Esophagus muscularis mucosa (tissue), 4 donors: ENCODE measurements around the gene PKMYT1. TPM values are rescaled to one million over a fixed set of nuclear protein-coding genes. Genes with fewer than 3 reads are reported as not detected.

Experiments used
- DNase-seq: peaks from one replicate; pipeline ENCODE4 v3.0.0-alpha.2; 2017; ENCODE audit errors: extremely low spot score
- H3K27ac ChIP-seq, 4 donors: fragments of 200-600 bp; sonication (generic); replicated peaks in 1 of 4; 1 replicate in 3 of 4; 2 replicates in 1 of 4; pipeline ENCODE4 v1.5.1; 2016 to 2019; ENCODE audit warnings: mild to moderate bottlenecking in 1 of 4
- H3K27me3 ChIP-seq, 4 donors: fragments of 200-600 bp; sonication (generic); one replicate each; pipeline versions ENCODE4 v1.5.1 to v1.6.0; 2016 to 2019
- H3K36me3 ChIP-seq, 4 donors: fragments of 200-600 bp; sonication (generic); one replicate each; pipeline ENCODE4 v1.5.1; 2016 to 2019
- H3K4me1 ChIP-seq, 4 donors: fragments of 200-600 bp; sonication (generic); one replicate each; pipeline ENCODE4 v1.5.1; 2016 to 2019
- H3K4me3 ChIP-seq, 4 donors: fragments of 200-600 bp; sonication (generic); 1 replicate in 2 of 4; 2 replicates in 2 of 4; pipeline ENCODE4 v1.5.1; 2016 to 2019; ENCODE audit warnings: mild to moderate bottlenecking in 4 of 4, moderate library complexity in 1 of 4
- H3K9me3 ChIP-seq, 4 donors: fragments of 200-600 bp; sonication (generic); 1 replicate in 3 of 4; 2 replicates in 1 of 4; pipeline ENCODE4 v1.5.1; 2016 to 2019
- EP300 ChIP-seq: sonication (generic); formaldehyde crosslinking; IDR thresholded peaks from one replicate; pipeline ENCODE4 v1.6.1; 2017; ENCODE audit warnings: antibody characterized with exemption
- POLR2A ChIP-seq: fragments of 450-650 bp; IDR thresholded peaks from one replicate; pipeline ENCODE4 v1.6.1; 2017; ENCODE audit warnings: antibody characterized with exemption, moderate library complexity, mild to moderate bottlenecking, low read depth
- POLR2AphosphoS5 ChIP-seq, 2 donors: sonication (generic); formaldehyde crosslinking; IDR thresholded peaks; one replicate each; pipeline ENCODE4 v1.6.1; 2017; ENCODE audit warnings: antibody characterized with exemption in 2 of 2
- WGBS: methylation state at CpG from one replicate; pipeline ENCODE4 v1.1.5; 2018; 5-methylcytosine and 5-hydroxymethylcytosine counted together
- intact Hi-C: fragments of 100-400 bp; cut with DNase I; formaldehyde crosslinking; loops from one replicate; pipeline ENCODE4 v1.15.1; 2023
- small RNA-seq, 3 donors: library from RNA; depleted of rRNA; stranded (forward); fragments of <200 nt; gene quantifications; one replicate each; pipeline ENCODE3, GENCODE V24; 2016
- total RNA-seq, 4 donors: library from RNA; depleted of rRNA; stranded (reverse); fragments of >200 nt; gene quantifications; one replicate each; pipeline versions ENCODE4 v1.1.0 to v1.2.1, GENCODE V29; 2016
- TF ChIP-seq, protein P1 (sequence below), 3 experiments: fragments of 200-600 bp in 2 of 3; fragments of 450-650 bp in 1 of 3; sonication (generic) in 2 of 3; IDR thresholded peaks; one replicate each; pipeline ENCODE4 v1.5.1; 2017 to 2019; ENCODE audit warnings: antibody characterized with exemption in 3 of 3, mild to moderate bottlenecking in 2 of 3, moderate library complexity in 1 of 3

PKMYT1 gene
- total RNA-seq, 4 donors from 2014 or later = 0.57 to 2.5 TPM; not detected in 2

DNA sequence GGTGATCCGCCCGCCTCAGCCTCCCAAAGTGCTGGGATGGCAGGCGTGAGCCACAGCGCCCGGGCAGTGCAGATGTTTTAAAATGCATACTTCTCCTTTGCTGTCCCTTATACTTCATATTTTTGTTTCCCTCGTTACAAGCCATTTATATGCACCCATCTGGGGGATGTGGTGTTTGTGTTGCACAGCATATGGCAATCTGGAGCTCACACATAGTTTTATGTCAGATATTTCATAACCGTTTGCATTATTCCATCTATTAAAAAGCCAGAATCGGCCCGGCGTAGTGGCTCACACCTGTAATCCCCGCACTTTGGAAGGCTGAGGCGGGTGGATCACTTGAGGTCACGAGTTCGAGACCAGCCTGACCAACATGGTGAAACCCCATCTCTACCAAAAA lies 56.8 kb downstream of the PKMYT1 start:
- no peaks in the 10 kb centered on the region for H3K27me3 ChIP-seq
- no peak for DNase-seq
- H3K36me3 ChIP-seq = peaks cover 13 to 42% (median 30%) of the 10 kb centered on the region in 4 donors
- H3K4me3 ChIP-seq = no peak overlapping the region
- no peak overlapping the region for H3K27ac ChIP-seq
- intact Hi-C loops = loop anchor here (10.0 kb wide), 1 partner anchor 149 kb away; the partner anchor contains the start of gene ELOB
- WGBS = 94% methylated on average over 14 of the region's 14 CpGs
- peaks cover 11 to 32% (median 24%) of the 10 kb centered on the region in 4 donors for H3K4me1 ChIP-seq
- TF ChIP-seq EP300 = no peak
- TF ChIP-seq POLR2A = no peak
- no peak for TF ChIP-seq POLR2AphosphoS5 (IDR thresholded peaks at IDR 0.05)
- TF ChIP-seq, protein P1, sequence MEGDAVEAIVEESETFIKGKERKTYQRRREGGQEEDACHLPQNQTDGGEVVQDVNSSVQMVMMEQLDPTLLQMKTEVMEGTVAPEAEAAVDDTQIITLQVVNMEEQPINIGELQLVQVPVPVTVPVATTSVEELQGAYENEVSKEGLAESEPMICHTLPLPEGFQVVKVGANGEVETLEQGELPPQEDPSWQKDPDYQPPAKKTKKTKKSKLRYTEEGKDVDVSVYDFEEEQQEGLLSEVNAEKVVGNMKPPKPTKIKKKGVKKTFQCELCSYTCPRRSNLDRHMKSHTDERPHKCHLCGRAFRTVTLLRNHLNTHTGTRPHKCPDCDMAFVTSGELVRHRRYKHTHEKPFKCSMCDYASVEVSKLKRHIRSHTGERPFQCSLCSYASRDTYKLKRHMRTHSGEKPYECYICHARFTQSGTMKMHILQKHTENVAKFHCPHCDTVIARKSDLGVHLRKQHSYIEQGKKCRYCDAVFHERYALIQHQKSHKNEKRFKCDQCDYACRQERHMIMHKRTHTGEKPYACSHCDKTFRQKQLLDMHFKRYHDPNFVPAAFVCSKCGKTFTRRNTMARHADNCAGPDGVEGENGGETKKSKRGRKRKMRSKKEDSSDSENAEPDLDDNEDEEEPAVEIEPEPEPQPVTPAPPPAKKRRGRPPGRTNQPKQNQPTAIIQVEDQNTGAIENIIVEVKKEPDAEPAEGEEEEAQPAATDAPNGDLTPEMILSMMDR (IDR thresholded peaks at IDR 0.05) = no peak
- H3K9me3 ChIP-seq = no peaks in the 10 kb centered on the region

Small RNA genes lying within 50 kb of the gene (small RNA-seq; reads per million reads assigned to genes)
- gene LINC00514 = 0 reads per million in 3 donors

Other genes with a start within 250 kb of the PKMYT1 start
- 100 to 1,000 TPM; 126 to 325 (median 234) TPM for gene SRRM2, start 227.8 kb downstream of the PKMYT1 start, total RNA-seq
- 100 to 1,000 TPM; 199 to 229 (median 213) TPM for gene ELOB, start 203.2 kb downstream of the PKMYT1 start, total RNA-seq
- gene PRSS33, start 192.9 kb downstream of the PKMYT1 start, total RNA-seq = not detected
- gene PRSS41, start 182.0 kb downstream of the PKMYT1 start, total RNA-seq = not detected
- gene PRSS21, start 163.2 kb downstream of the PKMYT1 start, total RNA-seq = not detected
- gene ZG16B, start 150.1 kb downstream of the PKMYT1 start, total RNA-seq = not detected
- gene PRSS22, start 122.3 kb downstream of the PKMYT1 start, total RNA-seq = not detected
- gene FLYWCH2, start 97.2 kb downstream of the PKMYT1 start, total RNA-seq = 10 to 100 TPM; 41.9 to 47.2 (median 43.9) TPM
- 10 to 100 TPM; 33.8 to 61.6 (median 46.8) TPM for gene FLYWCH1, start 68.5 kb downstream of the PKMYT1 start, total RNA-seq
- gene KREMEN2, start 16.2 kb downstream of the PKMYT1 start, total RNA-seq = under 1 TPM in 1 of 4 donors, not detected in 3; 0.13 TPM
- 1 to 10 TPM; 2.2 to 7.5 (median 4.7) TPM for gene PAQR4, start 11.1 kb downstream of the PKMYT1 start, total RNA-seq
- gene CLDN9, start 32.5 kb upstream of the PKMYT1 start, total RNA-seq = under 1 TPM in 3 of 4 donors, not detected in 1; 0.17 to 0.42 (median 0.32) TPM
- gene CLDN6, start 37.7 kb upstream of the PKMYT1 start, total RNA-seq = not detected
- 100 to 1,000 TPM in 1 of 4 donors, 10 to 100 TPM in 3; 20.9 to 140 (median 57.5) TPM for gene TNFRSF12A, start 39.9 kb upstream of the PKMYT1 start, total RNA-seq
- 100 to 1,000 TPM in 2 of 4 donors, 10 to 100 TPM in 2; 28.8 to 134 (median 72.2) TPM for gene HCFC1R1, start 43.5 kb upstream of the PKMYT1 start, total RNA-seq
- 10 to 100 TPM; 14.1 to 27.9 (median 23.0) TPM for gene THOC6, start 43.6 kb upstream of the PKMYT1 start, total RNA-seq
- under 1 TPM in 2 of 4 donors, not detected in 2; 0.19 to 0.42 TPM for gene BICDL2, start 56.5 kb upstream of the PKMYT1 start, total RNA-seq
- gene MMP25, start 66.1 kb upstream of the PKMYT1 start, total RNA-seq = 1 to 10 TPM in 1 of 4 donors, under 1 TPM in 3; under 0.01 to 4.5 (median 0.12) TPM
- gene IL32, start 85.2 kb upstream of the PKMYT1 start, total RNA-seq = 10 to 100 TPM; 13.7 to 40.8 (median 31.2) TPM
- gene ZSCAN10, start 118.8 kb upstream of the PKMYT1 start, total RNA-seq = not detected
- gene ZNF205, start 132.1 kb upstream of the PKMYT1 start, total RNA-seq = 10 to 100 TPM; 10.6 to 25.0 (median 17.1) TPM
- gene ZNF213, start 154.6 kb upstream of the PKMYT1 start, total RNA-seq = 10 to 100 TPM in 3 of 4 donors, 1 to 10 TPM in 1; 8.4 to 18.3 (median 13.5) TPM
- gene OR1F1, start 207.8 kb upstream of the PKMYT1 start, total RNA-seq = not detected